ENCODE results near the gene ACP2.

DNA sequence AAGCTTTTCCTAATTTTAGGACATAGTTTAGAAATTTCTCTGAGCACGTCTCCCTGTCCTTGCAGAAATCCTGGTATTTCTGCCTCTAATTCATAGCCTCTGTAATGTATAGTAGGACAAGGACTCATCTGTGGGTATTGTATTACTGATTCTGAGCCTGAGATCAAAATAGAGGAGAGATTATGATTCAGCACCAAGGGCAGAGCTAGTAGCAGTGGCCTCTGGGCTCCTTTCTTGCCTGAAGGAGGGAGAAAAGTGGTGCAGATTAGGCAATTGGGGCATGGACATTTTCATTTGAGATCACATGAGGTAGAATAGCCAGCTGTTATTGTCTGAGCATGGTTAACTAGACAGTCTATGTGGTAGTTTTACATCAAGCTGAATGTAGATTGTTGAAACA, 24.1 kb upstream of the ACP2 start:
- no peak for TF ChIP-seq POLR2AphosphoS5 (IDR thresholded peaks at IDR 0.05; ENCODE audit: low read depth, low read length)
- no peak for TF ChIP-seq FOXJ3 (CRISPR knock-in tag; IDR thresholded peaks at IDR 0.05)
- TF ChIP-seq, protein P1, sequence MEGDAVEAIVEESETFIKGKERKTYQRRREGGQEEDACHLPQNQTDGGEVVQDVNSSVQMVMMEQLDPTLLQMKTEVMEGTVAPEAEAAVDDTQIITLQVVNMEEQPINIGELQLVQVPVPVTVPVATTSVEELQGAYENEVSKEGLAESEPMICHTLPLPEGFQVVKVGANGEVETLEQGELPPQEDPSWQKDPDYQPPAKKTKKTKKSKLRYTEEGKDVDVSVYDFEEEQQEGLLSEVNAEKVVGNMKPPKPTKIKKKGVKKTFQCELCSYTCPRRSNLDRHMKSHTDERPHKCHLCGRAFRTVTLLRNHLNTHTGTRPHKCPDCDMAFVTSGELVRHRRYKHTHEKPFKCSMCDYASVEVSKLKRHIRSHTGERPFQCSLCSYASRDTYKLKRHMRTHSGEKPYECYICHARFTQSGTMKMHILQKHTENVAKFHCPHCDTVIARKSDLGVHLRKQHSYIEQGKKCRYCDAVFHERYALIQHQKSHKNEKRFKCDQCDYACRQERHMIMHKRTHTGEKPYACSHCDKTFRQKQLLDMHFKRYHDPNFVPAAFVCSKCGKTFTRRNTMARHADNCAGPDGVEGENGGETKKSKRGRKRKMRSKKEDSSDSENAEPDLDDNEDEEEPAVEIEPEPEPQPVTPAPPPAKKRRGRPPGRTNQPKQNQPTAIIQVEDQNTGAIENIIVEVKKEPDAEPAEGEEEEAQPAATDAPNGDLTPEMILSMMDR (IDR thresholded peaks at IDR 0.05): no peak
- no peak for TF ChIP-seq SIN3A (IDR thresholded peaks at IDR 0.05; ENCODE audit: borderline replicate concordance, low read depth, low read length)
- no peak for TF ChIP-seq RAD21 (IDR thresholded peaks at IDR 0.05; ENCODE audit: low read length)
- TF ChIP-seq FOXM1 (IDR thresholded peaks at IDR 0.05; ENCODE audit: low read depth): no peak
- TF ChIP-seq NFIC (IDR thresholded peaks at IDR 0.05; ENCODE audit: borderline replicate concordance): no peak
- no peak for TF ChIP-seq FOSL2 (IDR thresholded peaks at IDR 0.05; ENCODE audit: borderline replicate concordance, low read depth)
- TF ChIP-seq EP300 (IDR thresholded peaks at IDR 0.05; ENCODE audit: borderline replicate concordance in 1 of 2, low read depth in 1 of 2, low read length in 1 of 2): no peak
- TF ChIP-seq, protein P2, sequence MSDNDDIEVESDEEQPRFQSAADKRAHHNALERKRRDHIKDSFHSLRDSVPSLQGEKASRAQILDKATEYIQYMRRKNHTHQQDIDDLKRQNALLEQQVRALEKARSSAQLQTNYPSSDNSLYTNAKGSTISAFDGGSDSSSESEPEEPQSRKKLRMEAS (IDR thresholded peaks at IDR 0.05; ENCODE audit: low read depth): no peak
- no peak for TF ChIP-seq ELF1 (IDR thresholded peaks at IDR 0.05)

All from SK-N-SH (cell line).